ENCODE results near the gene CD300LD. TPM values are rescaled to one million over a fixed set of nuclear protein-coding genes. Genes with fewer than 3 reads are reported as not detected.

The CD300LD gene
- total RNA-seq (2014; rRNA removed; shearing (Covaris generic)) (not detected in 2 replicates), total RNA-seq (2022) (not detected in 2 replicates), Bru-seq, nascent RNA (not detected), BruChase-seq, experiment 1, labeled RNA remaining after a 6-hour chase (not detected), BruChase-seq, experiment 2, labeled RNA remaining after a 2-hour chase (not detected)
- long read RNA-seq: 0 reads

- Histone ChIP-seq H4K20me1 (ENCODE audit: insufficient read depth, low read length) (no peaks in the 10 kb centered on the region), H3K27ac (ENCODE audit: low read depth, low read length, poor library complexity, severe bottlenecking) (no peak within 1 kb of the TSS), H3K79me2 (ENCODE audit: insufficient read depth, low read depth, low read length) (no peaks in the 10 kb centered on the region), H3K9me3 (ENCODE audit: low read length) (0 out of 2 replicates have a peak, but pooled peaks cover 3% of the 10 kb centered on the region), H3K9me2 (ENCODE audit: insufficient read depth, low read length) (no peaks in the 10 kb centered on the region), H3K4me1 (ENCODE audit: insufficient read depth, low read length, poor library complexity, severe bottlenecking) (no peaks in the 10 kb centered on the region), H2AFZ (ENCODE audit: low read length) (no peak within 1 kb of the TSS), H3K4me3 (ENCODE audit: low read depth, low read length, poor library complexity, severe bottlenecking) (no peak within 1 kb of the TSS), H3K4me2 (ENCODE audit: low read length) (no peak within 1 kb of the TSS), H3K36me3 (ENCODE audit: insufficient read depth, low read length) (no peaks in the 10 kb centered on the region)
- TF ChIP-seq EZH2phosphoT487 (IDR thresholded peaks at IDR 0.05; ENCODE audit: borderline replicate concordance, low read depth, low read length) (no peak), CTCF (conservative IDR thresholded peaks at IDR 0.05; ENCODE audit: low read length) (no peak)
- intact Hi-C loops (cut with micrococcal nuclease; ENCODE audit: unreplicated experiment): no loop called here
- ChIA-PET POLR2A (interaction anchor here (0.7 kb wide), 1 partner anchor 144 kb away, joined by 3 read pairs; no protein-coding TSS in a partner anchor), CTCF (ENCODE audit: unreplicated experiment) (no interaction called here)
- no TSS peak for BruUV-seq (replicated peaks)
- DNase-seq (ENCODE audit: low spot score): no peak
Observed at GRCh38 chr17:74592087-74592990, at the start of gene CD300LD. Gene CD300LD, minus strand, starts transcription at chr17:74592283. Its CDS starts 81 bp downstream, at chr17:74592202.

- Histone ChIP-seq H3K36me3 (ENCODE audit: insufficient read depth, low read length) (no peaks in the 10 kb centered on the region), H3K9me3 (ENCODE audit: low read length) (no peaks in the 10 kb centered on the region), H3K27ac (ENCODE audit: low read depth, low read length, poor library complexity, severe bottlenecking) (no peak overlapping the region), H3K4me1 (ENCODE audit: insufficient read depth, low read length, poor library complexity, severe bottlenecking) (peaks cover 15% of the 10 kb centered on the region), H2AFZ (ENCODE audit: low read length) (no peak overlapping the region), H4K20me1 (ENCODE audit: insufficient read depth, low read length) (no peaks in the 10 kb centered on the region), H3K79me2 (ENCODE audit: insufficient read depth, low read depth, low read length) (no peaks in the 10 kb centered on the region), H3K4me2 (ENCODE audit: low read length) (no peak overlapping the region), H3K9me2 (ENCODE audit: insufficient read depth, low read length) (no peaks in the 10 kb centered on the region), H3K4me3 (ENCODE audit: low read depth, low read length, poor library complexity, severe bottlenecking) (no peak overlapping the region)
- BruUV-seq (replicated peaks): no TSS peak
- ChIA-PET POLR2A (interaction anchor here (0.6 kb wide), 1 partner anchor 142 kb away, joined by 4 read pairs; no protein-coding TSS in a partner anchor), CTCF (ENCODE audit: unreplicated experiment) (no interaction called here)
- no peak for DNase-seq (ENCODE audit: low spot score)
- no peak for TF ChIP-seq CTCF (conservative IDR thresholded peaks at IDR 0.05; ENCODE audit: low read length)
- TF ChIP-seq EZH2phosphoT487 (IDR thresholded peaks at IDR 0.05; ENCODE audit: borderline replicate concordance, low read depth, low read length): no peak
- intact Hi-C loops (cut with micrococcal nuclease; ENCODE audit: unreplicated experiment): no loop called here
Observed at GRCh38 chr17:74641224-74641957, 49.3 kb upstream of the CD300LD start.

Data from OCI-LY7 (cell line).